Keratinocyte (primary cell): ENCODE data around the gene CLK4. TPM values are rescaled to one million over a fixed set of nuclear protein-coding genes. Genes with fewer than 3 reads are reported as not detected.

Experiments used
- DNase-seq: peaks from one replicate; pipeline ENCODE4 v3.0.0-alpha.2; 2011; ENCODE audit warnings: low read depth, missing footprints, low spot score
- FAIRE-seq: peaks from 2 replicates; lab custom pipeline; 2011; peaks lifted over from hg19 to GRCh38; lab: Jason Lieb, UNC
- H2AFZ ChIP-seq: 2 replicates; pipeline ENCODE4 v1.6.0; 2012; ENCODE audit warnings: low read length, control low read depth, inconsistent platforms; ENCODE audit not compliant: control insufficient read depth
- H3K27ac ChIP-seq: 2 replicates; pipeline ENCODE4 v1.5.1; 2011; ENCODE audit warnings: low read length; ENCODE audit not compliant: control insufficient read depth, insufficient read depth
- H3K27me3 ChIP-seq: 3 replicates; pipeline ENCODE4 v1.6.0; 2011; ENCODE audit warnings: low read length; ENCODE audit not compliant: control insufficient read depth, insufficient read depth; ENCODE audit errors: extremely low read depth
- H3K36me3 ChIP-seq, 2 experiments: 2 replicates in 1 of 2; 3 replicates in 1 of 2; pipeline ENCODE4 v1.5.1; 2011; ENCODE audit warnings: low read length in 2 of 2, mild to moderate bottlenecking in 1 of 2; ENCODE audit not compliant: control insufficient read depth in 2 of 2, insufficient read depth in 2 of 2; ENCODE audit errors: extremely low read depth in 1 of 2
- H3K4me1 ChIP-seq: 3 replicates; pipeline ENCODE4 v1.5.1; 2011; ENCODE audit warnings: low read length; ENCODE audit not compliant: control insufficient read depth, insufficient read depth; ENCODE audit errors: extremely low read depth
- H3K4me2 ChIP-seq: 3 replicates; pipeline ENCODE4 v1.6.0; 2011; ENCODE audit warnings: low read depth, low read length; ENCODE audit not compliant: control insufficient read depth, insufficient read depth; ENCODE audit errors: extremely low read depth
- H3K4me3 ChIP-seq, 3 experiments: fragments of 200-600 bp in 1 of 3; sonication (generic) in 1 of 3; 2 replicates in 2 of 3; 3 replicates in 1 of 3; pipeline ENCODE4 v1.5.1; 2011 to 2016; ENCODE audit warnings: low read length in 3 of 3, mild to moderate bottlenecking in 3 of 3, control low read depth in 2 of 3, inconsistent platforms in 1 of 3, low read depth in 1 of 3, mixed read lengths in 1 of 3, mixed run types in 1 of 3, moderate library complexity in 1 of 3; ENCODE audit not compliant: control insufficient read depth in 2 of 3, insufficient read depth in 2 of 3; ENCODE audit errors: extremely low read depth in 1 of 3
- H3K79me2 ChIP-seq: 2 replicates; pipeline ENCODE4 v1.6.0; 2012; ENCODE audit warnings: low read length; ENCODE audit not compliant: control insufficient read depth, insufficient read depth
- H3K9ac ChIP-seq: 3 replicates; pipeline ENCODE4 v1.6.0; 2011; ENCODE audit warnings: low read length; ENCODE audit not compliant: control insufficient read depth, insufficient read depth; ENCODE audit errors: extremely low read depth
- H3K9me1 ChIP-seq: 3 replicates; pipeline ENCODE4 v1.6.0; 2011; ENCODE audit warnings: low read length; ENCODE audit not compliant: control insufficient read depth, insufficient read depth; ENCODE audit errors: extremely low read depth
- H3K9me3 ChIP-seq: 2 replicates; pipeline ENCODE4 v1.5.1; 2012; ENCODE audit warnings: low read depth, low read length; ENCODE audit not compliant: control insufficient read depth
- H4K20me1 ChIP-seq: 3 replicates; pipeline ENCODE4 v1.6.0; 2011; ENCODE audit warnings: low read length; ENCODE audit not compliant: control insufficient read depth, insufficient read depth; ENCODE audit errors: extremely low read depth
- CTCF ChIP-seq, 3 experiments: IDR thresholded peaks in 1 of 3; conservative IDR thresholded peaks in 1 of 3; optimal IDR thresholded peaks in 1 of 3; 2 replicates in 2 of 3; 3 replicates in 1 of 3; pipeline versions ENCODE3 to v1.5.1; 2011; ENCODE audit warnings: low read length in 3 of 3, mild to moderate bottlenecking in 3 of 3, moderate library complexity in 2 of 3, control low read depth in 1 of 3, inconsistent platforms in 1 of 3; ENCODE audit not compliant: insufficient read depth in 2 of 3; ENCODE audit errors: extremely low read depth in 1 of 3
- EZH2 ChIP-seq: IDR thresholded peaks from one replicate; pipeline ENCODE4 v1.6.1; 2012; ENCODE audit warnings: inconsistent platforms, mild to moderate bottlenecking, low read length, moderate library complexity
- dilution Hi-C: fragments of 300-500 bp; cut with MboI; formaldehyde crosslinking; loops from one replicate; pipeline ENCODE4 v1.7.0; 2020; ENCODE audit warnings: low sequenced_read_pairs; ENCODE audit not compliant: extremely low pct_ligation_motif_present
- polyA plus RNA-seq, 5 experiments: library from polyadenylated mRNA; depleted of rRNA in 3 of 5; stranded (reverse) in 3 of 5; stranded (forward) in 1 of 5; unstranded in 1 of 5; fragments of >200 nt; gene quantifications; 1 replicate in 1 of 5; 2 replicates in 3 of 5; 3 replicates in 1 of 5; pipeline versions ENCODE4 v1.2.1 to v1.2.3, GENCODE V29; 2011 to 2012; ENCODE audit warnings: missing spikeins in 2 of 5, low read depth in 1 of 5, low replicate concordance in 1 of 5

The CLK4 gene
- polyA plus RNA-seq, 1 donor (not counting 4 experiments of a cell fraction or from before 2014, with no cell fraction given): 17.3 TPM

- Histone ChIP-seq H3K4me2 (peak overlapping the region; percentile 45), H3K4me1 (peaks cover 17% of the 10 kb centered on the region), H2AFZ (peak overlapping the region; percentile 90), H3K27ac (peak overlapping the region; percentile 55), H3K4me3 (peak overlapping the region; percentile 52 to 63 (median 56)), H3K9me3 (no peaks in the 10 kb centered on the region), H3K79me2 (peaks cover 42% of the 10 kb centered on the region), H4K20me1 (no peaks in the 10 kb centered on the region), H3K9ac (peak overlapping the region; percentile 42), H3K9me1 (no peaks in the 10 kb centered on the region), H3K27me3 (no peaks in the 10 kb centered on the region), H3K36me3 (peaks cover under 1 to 8% of the 10 kb centered on the region in 2 experiments)
- DNase-seq (no peak), FAIRE-seq (no peak)
- dilution Hi-C loops: no loop called here
- TF ChIP-seq EZH2 (no peak), CTCF (optimal IDR thresholded peaks at IDR 0.05 in 1 of 3, IDR thresholded peaks at IDR 0.05 in 1 of 3, conservative IDR thresholded peaks at IDR 0.05 in 1 of 3; ENCODE audit: extremely low read depth in 1 of 3, insufficient read depth in 2 of 3, low read length in 3 of 3) (no peak)
Measured at GRCh38 chr5:178627259-178627598, 379 bp upstream of the CLK4 start.

- TF ChIP-seq CTCF (optimal IDR thresholded peaks at IDR 0.05 in 1 of 3, IDR thresholded peaks at IDR 0.05 in 1 of 3, conservative IDR thresholded peaks at IDR 0.05 in 1 of 3; ENCODE audit: extremely low read depth in 1 of 3, insufficient read depth in 2 of 3, low read length in 3 of 3) (no peak), EZH2 (no peak)
- H2AFZ ChIP-seq: peak overlapping the region; percentile 5
- H3K4me3 ChIP-seq: peak overlapping the region; percentile 63 to 98 (median 98)
- DNase-seq (no peak), FAIRE-seq (no peak)
- H3K27me3 ChIP-seq: no peaks in the 10 kb centered on the region
- dilution Hi-C loops: no loop called here
- H3K9me1 ChIP-seq: no peaks in the 10 kb centered on the region
- peak overlapping the region; percentile 93 for H3K27ac ChIP-seq
- peaks cover 50% of the 10 kb centered on the region for H3K79me2 ChIP-seq
- peak overlapping the region; percentile 76 for H3K4me2 ChIP-seq
- H3K4me1 ChIP-seq: peaks cover 17% of the 10 kb centered on the region
- H4K20me1 ChIP-seq: no peaks in the 10 kb centered on the region
- no peaks in the 10 kb centered on the region for H3K9me3 ChIP-seq
- H3K9ac ChIP-seq: peak overlapping the region; percentile 97
- H3K36me3 ChIP-seq: peaks cover 2 to 14% of the 10 kb centered on the region in 2 experiments
Measured at GRCh38 chr5:178625679-178626483, 969 bp downstream of the CLK4 start.
